Tibial artery (tissue), 4 donors: ENCODE measurements around the gene PGGT1B.

Experiments used
- DNase-seq, 2 donors: peaks; one replicate each; pipeline ENCODE4 v3.0.0-alpha.2; 2019
- H3K27ac ChIP-seq, 2 donors: fragments of 200-600 bp; sonication (generic) in 1 of 2; 1 replicate in 1 of 2; 2 replicates in 1 of 2; pipeline ENCODE4 v1.5.1; 2018 to 2019; ENCODE audit warnings: mild to moderate bottlenecking in 1 of 2
- H3K27me3 ChIP-seq, 2 donors: fragments of 200-600 bp; sonication (generic) in 1 of 2; one replicate each; pipeline versions ENCODE4 v1.5.1 to v1.6.0; 2016 to 2019
- H3K36me3 ChIP-seq, 3 donors: fragments of 200-600 bp; sonication (generic) in 2 of 3; one replicate each; pipeline ENCODE4 v1.5.1; 2016 to 2019; ENCODE audit warnings: mild to moderate bottlenecking in 2 of 3
- H3K4me1 ChIP-seq, 4 donors: fragments of 200-600 bp; sonication (generic) in 2 of 4; 1 replicate in 3 of 4; 2 replicates in 1 of 4; pipeline ENCODE4 v1.5.1; 2016 to 2019
- H3K4me3 ChIP-seq, 2 donors: fragments of 200-600 bp; sonication (generic) in 1 of 2; 1 replicate in 1 of 2; 2 replicates in 1 of 2; pipeline ENCODE4 v1.5.1; 2018 to 2019; ENCODE audit warnings: mild to moderate bottlenecking in 2 of 2
- H3K9me3 ChIP-seq, 3 donors: fragments of 200-600 bp; sonication (generic) in 1 of 3; one replicate each; pipeline ENCODE4 v1.5.1; 2016 to 2019
- CTCF ChIP-seq, 2 experiments: fragments of 200-600 bp in 1 of 2; fragments of 450-650 bp in 1 of 2; IDR thresholded peaks; one replicate each; pipeline ENCODE4 v1.5.1; 2017 to 2019; ENCODE audit warnings: antibody characterized with exemption in 2 of 2, mild to moderate bottlenecking in 1 of 2, moderate library complexity in 1 of 2
- intact Hi-C: fragments of 100-400 bp; cut with DNase I; formaldehyde crosslinking; loops from one replicate; pipeline ENCODE4 v1.15.0; 2023; ENCODE audit warnings: low total_unique reads

Gene PGGT1B

GRCh38 chr5:115184770-115185169, 77.9 kb downstream of the PGGT1B start:
- intact Hi-C loops, result no loop called here
- peaks cover 0 to 4% of the 10 kb centered on the region in 2 donors for H3K27me3 ChIP-seq
- peaks cover 0 to 2% (median 0%) of the 10 kb centered on the region in 4 donors for H3K4me1 ChIP-seq

GRCh38 chr5:115181757-115182156, 80.9 kb downstream of the PGGT1B start:
- no peak overlapping the region for H3K27ac ChIP-seq
- no peaks in the 10 kb centered on the region for H3K36me3 ChIP-seq
- no peak for DNase-seq
- peaks cover 0 to 4% of the 10 kb centered on the region in 2 donors for H3K27me3 ChIP-seq
- no peak overlapping the region for H3K4me3 ChIP-seq
- no peak for TF ChIP-seq CTCF (IDR thresholded peaks at IDR 0.05)
- no peaks in the 10 kb centered on the region for H3K9me3 ChIP-seq
- intact Hi-C loops, result no loop called here
- H3K4me1 ChIP-seq, result peaks cover 0 to 13% (median 6%) of the 10 kb centered on the region in 4 donors

More at GRCh38 chr5:115184770-115185169, 77.9 kb downstream of the PGGT1B start:
- no peak for DNase-seq
- no peak for TF ChIP-seq CTCF (IDR thresholded peaks at IDR 0.05)
- Histone ChIP-seq H3K36me3 (no peaks in the 10 kb centered on the region), H3K27ac (no peak overlapping the region), H3K4me3 (no peak overlapping the region), H3K9me3 (no peaks in the 10 kb centered on the region)

DNA sequence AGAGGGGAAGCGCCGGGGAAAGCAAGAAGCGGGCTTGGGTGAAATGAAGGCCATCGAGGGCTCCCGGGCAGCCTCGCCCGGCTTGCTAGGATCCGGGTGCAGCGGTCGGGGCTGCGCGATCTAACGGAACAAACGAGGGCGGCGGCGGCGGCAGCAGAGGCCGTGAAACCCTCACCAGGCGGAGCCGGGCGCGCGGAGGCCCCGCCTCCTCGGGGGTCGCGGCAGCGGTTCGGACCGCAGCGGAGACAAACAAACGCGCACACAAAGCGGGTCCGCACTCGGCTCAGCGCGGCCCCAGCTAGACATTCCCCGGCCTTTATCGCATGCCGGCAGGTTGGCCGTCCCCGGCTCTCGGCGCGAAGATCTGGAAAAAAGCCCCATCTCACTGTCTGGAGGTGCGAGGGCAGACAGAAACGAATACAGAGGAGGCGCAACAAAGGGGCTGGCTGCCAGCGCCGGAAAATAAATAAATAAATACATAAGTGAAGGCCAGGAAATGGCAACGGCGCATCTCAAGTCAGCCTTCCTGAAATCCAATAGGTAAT, 82.4 kb downstream of the PGGT1B start:
- H3K27ac ChIP-seq, result peak overlapping the region; percentile 71 to 82
- H3K9me3 ChIP-seq, result no peaks in the 10 kb centered on the region
- peak in 1 of 2 donors; percentile 68 for DNase-seq
- intact Hi-C loops, result no loop called here
- H3K36me3 ChIP-seq, result no peaks in the 10 kb centered on the region
- H3K27me3 ChIP-seq, result peaks cover 0 to 4% of the 10 kb centered on the region in 2 donors
- H3K4me3 ChIP-seq, result peak overlapping the region; percentile 63 to 65
- no peak for TF ChIP-seq CTCF (IDR thresholded peaks at IDR 0.05)
- H3K4me1 ChIP-seq, result peaks cover 0 to 13% (median 6%) of the 10 kb centered on the region in 4 donors

GRCh38 chr5:115179394-115180164, 83.1 kb downstream of the PGGT1B start:
- intact Hi-C loops, result no loop called here

GRCh38 chr5:115179030-115179393, 83.7 kb downstream of the PGGT1B start:
- H3K9me3 ChIP-seq, result no peaks in the 10 kb centered on the region
- peak overlapping the region; percentile 71 to 82 for H3K27ac ChIP-seq
- no peak for TF ChIP-seq CTCF (IDR thresholded peaks at IDR 0.05)
- no peaks in the 10 kb centered on the region for H3K36me3 ChIP-seq
- no peak for DNase-seq
- H3K4me3 ChIP-seq, result peak overlapping the region; percentile 63 to 65
- peaks cover 0 to 4% of the 10 kb centered on the region in 2 donors for H3K27me3 ChIP-seq
- H3K4me1 ChIP-seq, result peaks cover 0 to 13% (median 6%) of the 10 kb centered on the region in 4 donors
- intact Hi-C loops, result no loop called here

More at GRCh38 chr5:115179394-115180164, 83.1 kb downstream of the PGGT1B start:
- Histone ChIP-seq H3K36me3 (no peaks in the 10 kb centered on the region), H3K4me1 (peaks cover 0 to 13% (median 6%) of the 10 kb centered on the region in 4 donors), H3K4me3 (peak overlapping the region; percentile 63 to 65), H3K27ac (peak overlapping the region; percentile 71 to 82), H3K27me3 (peaks cover 0 to 4% of the 10 kb centered on the region in 2 donors), H3K9me3 (no peaks in the 10 kb centered on the region)
- no peak for TF ChIP-seq CTCF (IDR thresholded peaks at IDR 0.05)
- DNase-seq, result peak in 1 of 2 donors; percentile 69
